Activated gamma-delta T cell treated with anti-CD3 and anti-CD28 coated beads, Interleukin-2, amount 50 U/mL, for 16 hours (primary cell): ENCODE results near the gene PLIN4.
"Not testable (repeated sequence)": the region's sequence is repeated elsewhere in the genome, so short reads cannot be mapped to it uniquely, and the experiment has no call there.

Source experiments
- DNase-seq: peaks from one replicate; pipeline ENCODE4 v3.0.0-alpha.2; 2020; ENCODE audit warnings: low read depth

The PLIN4 gene

GRCh38 chr19:4547303-4548237 is 29.3 kb upstream of the PLIN4 start:
- DNase-seq: no peak

DNA sequence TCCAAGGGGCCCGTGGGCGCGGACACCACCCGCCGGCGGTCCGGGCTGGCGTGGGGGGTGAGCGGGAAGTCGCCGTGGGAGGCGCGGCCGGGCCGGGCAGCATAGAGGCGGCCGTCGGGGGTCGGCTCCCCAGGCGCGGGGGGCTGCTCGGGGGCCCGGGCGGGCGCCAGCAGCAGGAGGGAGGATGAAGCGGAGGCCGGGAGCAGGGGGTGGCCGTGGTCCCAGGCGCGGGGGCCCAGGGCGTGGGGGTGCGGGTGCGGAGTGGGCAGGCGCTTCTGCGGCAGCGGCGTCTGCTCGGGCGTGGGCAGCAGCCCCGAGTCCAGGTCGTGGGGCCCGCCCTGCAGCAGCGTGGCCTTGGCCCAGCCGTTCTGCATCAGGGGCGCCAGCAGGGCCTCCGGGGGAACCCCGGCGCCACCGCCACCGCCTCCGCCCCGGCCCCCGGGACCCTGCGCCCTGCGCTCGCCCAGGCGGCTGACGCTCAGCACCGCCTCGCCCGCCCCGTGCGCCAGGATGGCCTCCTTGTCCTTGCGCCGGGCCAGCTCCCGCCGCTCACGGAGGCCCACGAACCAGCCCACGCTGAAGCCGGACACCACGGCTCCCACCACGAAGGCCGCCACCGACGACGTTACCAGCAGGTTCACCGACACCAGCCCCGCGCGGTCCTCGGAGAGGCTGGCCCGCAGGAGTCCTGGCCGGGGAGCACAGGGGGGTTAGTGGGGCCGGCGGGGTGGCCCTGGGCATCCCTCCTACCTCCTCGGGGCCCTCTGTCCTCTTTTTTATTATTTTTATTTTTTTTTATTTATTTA is 25.8 kb upstream of the PLIN4 start:
- no peak for DNase-seq

- no peak for DNase-seq
Measured at GRCh38 chr19:4542896-4543841, 24.9 kb upstream of the PLIN4 start.

GRCh38 chr19:4541806-4542145 is 23.5 kb upstream of the PLIN4 start:
- not testable (repeated sequence) for DNase-seq

DNA sequence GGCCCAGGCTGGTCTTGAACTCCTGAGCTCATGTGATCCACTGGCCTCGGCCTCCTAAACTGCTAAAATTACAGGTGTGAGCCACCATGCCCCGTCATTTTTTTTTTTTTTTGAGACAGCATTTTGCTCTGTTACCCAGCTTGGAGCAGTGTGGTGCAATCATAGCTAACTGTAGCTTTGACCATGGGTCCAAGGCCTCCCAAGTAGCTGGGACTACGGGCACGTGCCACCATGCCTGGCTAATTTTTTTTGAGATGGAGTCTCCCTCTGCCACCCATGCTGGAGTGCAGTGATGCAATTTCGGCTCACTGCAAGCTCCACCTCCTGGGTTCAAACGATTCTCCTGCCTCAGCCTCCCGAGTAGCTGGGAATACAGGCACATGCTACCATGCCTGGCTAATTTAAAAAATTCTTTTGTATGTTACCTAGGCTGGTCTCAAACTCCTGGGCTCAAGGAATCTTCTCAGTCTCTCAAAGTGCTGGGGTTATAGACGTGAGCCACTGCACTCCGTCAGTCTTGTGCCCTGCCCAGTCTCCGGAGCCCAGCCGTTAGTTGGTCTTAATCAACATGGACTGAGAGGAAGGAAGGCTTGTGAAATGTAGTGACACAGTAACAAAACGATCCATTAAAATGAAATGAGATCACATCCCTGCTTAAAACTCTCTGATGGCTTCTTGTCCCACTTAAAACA is 23.0 kb upstream of the PLIN4 start:
- DNase-seq: no peak

DNA sequence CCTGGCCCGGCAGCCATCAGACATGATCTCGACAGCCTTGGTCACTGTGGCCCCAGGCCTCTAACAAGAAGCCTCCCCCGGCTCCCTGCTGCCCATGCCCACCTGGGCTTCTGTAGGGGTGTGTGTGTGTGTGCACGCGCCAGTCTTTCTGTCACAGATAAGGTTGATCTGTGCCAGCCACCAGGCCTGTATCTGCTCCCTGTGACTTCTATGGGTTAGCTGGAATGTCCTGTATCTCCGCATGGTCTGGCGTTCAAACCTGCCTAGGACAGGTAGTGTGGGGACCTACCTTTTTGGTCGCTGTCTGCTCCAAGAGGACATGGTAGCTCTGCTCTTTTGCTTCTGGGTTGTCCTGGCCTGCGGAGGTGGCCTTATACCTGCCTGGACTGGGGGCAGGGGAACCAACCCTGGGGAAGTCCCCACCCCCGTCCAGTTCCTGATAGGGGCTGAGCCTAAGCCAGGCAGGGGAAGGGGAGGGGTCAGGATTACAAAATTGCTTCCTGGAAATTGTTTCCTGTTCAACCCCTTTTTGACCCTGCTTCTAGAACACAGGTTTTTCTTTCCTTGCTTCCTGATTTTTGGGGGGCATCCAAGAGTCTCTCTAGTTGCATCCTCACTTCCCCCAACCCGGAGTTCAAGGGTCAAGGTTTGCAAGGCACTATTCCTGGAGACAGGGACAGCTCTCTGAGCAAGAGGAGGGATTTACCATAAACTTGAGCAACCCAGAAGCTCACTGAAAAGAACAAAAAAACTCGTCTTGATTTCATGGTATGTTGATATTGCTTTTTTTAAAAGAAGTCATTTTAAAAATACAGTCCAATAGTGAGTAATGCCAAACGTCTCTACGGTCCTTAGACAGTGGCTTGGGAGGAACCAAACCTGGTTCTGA is 21.7 kb upstream of the PLIN4 start, which contains the start of gene LRG1:
TSS of gene LRG1 (minus strand) at position 344 of the 889 bp plus-strand sequence. CDS start at position 321, 23 bp downstream.
- DNase-seq: no peak

DNA sequence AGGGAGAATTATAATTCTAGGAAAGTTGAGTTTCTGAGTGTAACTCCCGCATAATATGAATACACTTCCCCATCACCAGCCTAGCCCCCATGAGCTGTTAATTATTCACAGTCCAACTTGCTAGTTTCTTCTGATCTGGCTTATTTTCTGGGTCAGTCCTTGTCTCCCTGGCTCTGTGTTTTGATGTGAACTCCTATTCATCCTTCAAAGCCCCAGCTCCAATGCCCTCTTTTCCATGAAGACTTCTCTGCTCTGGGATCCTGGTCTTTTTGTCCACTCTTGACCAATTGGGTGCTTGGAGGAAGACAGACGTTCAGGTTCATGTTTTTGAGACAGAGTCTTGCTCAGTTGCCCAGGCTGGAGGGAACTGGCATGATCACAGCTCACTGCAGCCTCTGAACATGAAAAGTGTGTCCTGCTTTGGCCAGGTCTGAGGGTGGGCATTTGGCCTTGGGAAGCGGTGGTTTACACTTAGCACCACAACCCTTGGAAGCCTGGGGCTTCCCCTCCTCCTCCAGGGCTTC is 20.9 kb upstream of the PLIN4 start:
- no peak for DNase-seq

GRCh38 chr19:4538601-4538954 is 20.3 kb upstream of the PLIN4 start:
- no peak for DNase-seq

DNA sequence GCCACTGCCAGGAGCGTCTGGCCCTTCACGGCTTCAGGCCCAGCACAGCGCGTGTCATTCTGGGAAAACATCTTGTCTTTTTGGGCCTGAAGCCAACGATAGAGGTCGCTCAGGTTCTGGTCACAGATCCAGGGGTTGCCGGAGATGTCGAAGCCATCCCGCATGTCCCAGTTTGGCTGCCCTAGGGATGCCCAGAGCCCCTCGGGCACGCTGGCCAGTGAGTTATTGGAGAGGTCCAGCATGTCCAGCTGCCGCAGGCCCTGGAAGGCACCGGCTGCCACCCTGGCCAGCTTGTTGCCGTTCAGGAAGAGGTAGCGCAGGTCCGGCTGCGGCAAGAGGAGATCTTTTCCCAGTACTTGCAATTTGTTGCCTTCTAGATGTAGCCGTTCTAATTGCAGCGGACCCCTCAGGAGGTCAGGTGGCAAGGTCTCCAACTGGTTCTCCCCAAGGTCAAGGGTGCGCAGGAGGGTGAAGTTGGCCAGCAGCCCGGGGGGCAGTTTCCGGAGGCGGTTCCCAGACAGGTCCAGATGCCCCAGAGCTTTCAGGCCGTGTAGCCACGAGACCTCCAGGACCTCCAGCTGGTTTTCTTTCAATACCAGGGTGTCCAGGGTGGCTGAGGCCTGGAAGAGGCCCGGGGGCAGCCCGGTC is 19.8 kb upstream of the PLIN4 start:
- DNase-seq: no peak

- no peak for DNase-seq
Measured at GRCh38 chr19:4536798-4537197, 18.5 kb upstream of the PLIN4 start.

DNA sequence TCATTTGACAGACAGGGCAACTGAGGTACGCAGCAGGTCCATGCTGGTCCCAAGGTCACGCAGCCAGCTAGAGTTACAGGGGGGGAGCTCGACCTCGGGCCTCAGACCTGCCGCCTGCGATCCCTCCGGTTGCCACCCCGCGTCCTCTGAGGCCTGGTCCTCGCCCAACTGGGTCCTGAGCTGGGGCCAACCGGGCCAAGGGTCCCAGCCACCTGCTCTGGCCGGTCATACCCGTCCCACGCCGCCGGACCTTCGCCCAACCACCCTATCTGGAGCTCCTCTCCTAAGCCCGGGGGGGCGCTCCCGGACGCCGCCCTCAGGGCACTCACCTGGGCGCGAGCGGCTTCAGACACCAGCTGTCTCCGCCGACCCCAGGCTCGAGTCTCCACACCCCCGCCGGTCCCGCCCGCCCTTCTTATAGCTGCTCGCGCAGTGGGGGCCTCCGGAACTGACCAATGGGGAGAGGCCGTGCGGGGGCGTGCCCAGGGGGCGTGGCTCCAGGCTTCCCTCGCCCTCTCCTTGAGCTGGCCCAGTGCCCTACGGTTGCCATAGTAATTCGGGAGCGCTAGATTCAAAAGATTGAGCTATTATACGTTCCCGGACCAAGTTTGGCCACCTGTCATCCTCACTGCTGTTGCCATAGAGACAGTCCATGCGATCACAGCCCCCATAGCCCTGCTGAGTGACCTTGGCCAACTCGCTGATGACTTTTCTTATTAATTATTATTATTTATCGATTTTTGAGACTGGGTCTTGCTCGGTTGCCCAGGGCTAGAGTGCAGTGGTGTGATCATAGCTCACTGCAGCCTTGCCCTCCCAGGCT is 16.8 kb upstream of the PLIN4 start, which contains the start of gene PLIN5:
TSS of gene PLIN5 (minus strand) at position 389 of the 823 bp plus-strand sequence. CDS start 1,150 bp downstream, outside the sequence.
- DNase-seq: peak; percentile 18

- no peak for DNase-seq
Measured at GRCh38 chr19:4533835-4534424, 15.6 kb upstream of the PLIN4 start.

- no peak for DNase-seq
Measured at GRCh38 chr19:4533334-4533733, 15.0 kb upstream of the PLIN4 start.

DNA sequence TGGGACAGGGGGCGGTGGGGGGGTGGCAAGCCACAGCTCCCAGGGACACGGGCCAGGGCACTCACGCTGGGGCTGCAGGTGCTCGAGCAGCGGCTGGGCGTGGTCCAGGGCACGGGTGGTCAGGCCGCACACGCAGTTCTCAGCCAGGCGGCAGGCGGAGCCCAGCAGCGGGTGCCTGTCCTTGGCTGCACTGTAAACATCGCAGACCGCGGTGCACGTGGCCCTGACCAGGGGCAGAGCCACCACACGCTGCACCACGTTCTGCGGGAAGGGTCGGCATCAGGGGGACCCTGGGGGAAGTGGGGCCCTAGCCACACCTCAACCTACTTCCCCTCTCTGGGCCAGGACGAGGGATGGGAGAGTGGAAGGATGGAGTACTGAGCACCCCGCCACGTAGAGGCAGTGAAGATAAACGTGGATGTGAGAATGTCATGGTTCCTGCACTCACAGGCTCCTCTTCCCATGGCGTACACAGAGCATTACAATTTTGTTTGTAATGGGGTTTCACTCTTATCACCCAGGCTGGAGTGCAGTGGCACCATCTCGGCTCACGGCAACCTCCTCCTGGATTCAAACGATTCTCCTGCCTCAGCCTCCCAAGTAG is 13.4 kb upstream of the PLIN4 start:
- DNase-seq: no peak

DNA sequence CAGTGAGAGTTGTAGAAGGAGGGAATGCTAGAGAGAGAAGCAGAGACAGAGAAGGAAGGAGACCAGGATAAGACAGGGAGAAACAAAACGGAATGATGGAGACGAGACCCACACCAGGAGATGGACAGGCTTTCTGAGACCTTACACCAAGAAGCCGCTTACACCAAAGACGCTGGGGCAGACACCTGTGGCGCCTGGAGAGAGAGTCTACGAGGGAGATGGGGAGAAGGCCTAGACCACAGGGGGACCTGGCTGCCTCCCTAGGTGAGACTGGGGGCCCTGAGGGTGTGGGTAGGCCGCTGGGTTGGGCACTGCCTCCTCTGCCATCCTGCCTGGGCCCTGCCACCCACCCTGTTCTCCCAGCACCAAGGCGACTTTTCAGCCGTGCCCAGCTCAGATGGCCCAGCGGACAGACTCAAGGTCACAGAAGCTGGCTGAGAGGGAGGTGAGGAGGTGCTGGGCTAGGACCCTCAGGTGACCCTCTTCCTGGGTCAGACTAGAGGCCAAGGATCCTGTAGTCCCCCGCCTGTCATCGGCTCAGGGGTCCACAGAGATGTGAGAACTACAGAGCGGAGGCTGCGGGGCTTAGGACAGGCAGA is 11.7 kb upstream of the PLIN4 start:
- DNase-seq: no peak

- DNase-seq: no peak
Measured at GRCh38 chr19:4528843-4529242, 10.6 kb upstream of the PLIN4 start.

DNA sequence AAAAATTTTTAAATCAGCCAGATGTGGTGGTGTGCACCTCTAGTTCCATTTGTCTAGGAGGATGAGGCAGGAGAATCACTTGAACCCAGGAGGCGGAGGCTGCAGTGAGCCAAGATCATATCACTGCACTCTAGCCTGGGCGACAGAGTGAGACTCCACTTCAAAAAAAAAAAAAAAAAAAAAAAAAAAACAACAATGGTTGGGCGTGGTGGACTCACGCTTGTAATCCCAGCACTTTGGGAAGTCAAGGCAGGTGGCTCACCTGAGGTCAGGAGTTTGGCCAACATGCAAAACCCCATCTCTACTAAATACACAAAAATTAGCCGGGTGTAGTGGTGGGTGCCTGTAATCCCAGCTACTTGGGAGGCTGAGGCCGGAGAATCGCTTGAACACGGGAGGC is 9.1 kb upstream of the PLIN4 start:
- DNase-seq: not testable (repeated sequence)
